Measurements from ENCODE around the gene OR2T1.

Gene OR2T1

GRCh38 chr1:248373761-248374160 is 29.1 kb upstream of the OR2T1 start:
- no peak for DNase-seq (ENCODE audit: extremely low read depth, insufficient read length)
- no peaks in the 10 kb centered on the region for H3K27me3 ChIP-seq (replicated peaks; ENCODE audit: control insufficient read depth, insufficient read depth, low read length)
- H3K36me3 ChIP-seq (ENCODE audit: control insufficient read depth, insufficient read depth, low read length): no peaks in the 10 kb centered on the region
- no peak overlapping the region for H3K4me3 ChIP-seq (replicated peaks; ENCODE audit: low read depth, low read length)
- TF ChIP-seq, protein P1, sequence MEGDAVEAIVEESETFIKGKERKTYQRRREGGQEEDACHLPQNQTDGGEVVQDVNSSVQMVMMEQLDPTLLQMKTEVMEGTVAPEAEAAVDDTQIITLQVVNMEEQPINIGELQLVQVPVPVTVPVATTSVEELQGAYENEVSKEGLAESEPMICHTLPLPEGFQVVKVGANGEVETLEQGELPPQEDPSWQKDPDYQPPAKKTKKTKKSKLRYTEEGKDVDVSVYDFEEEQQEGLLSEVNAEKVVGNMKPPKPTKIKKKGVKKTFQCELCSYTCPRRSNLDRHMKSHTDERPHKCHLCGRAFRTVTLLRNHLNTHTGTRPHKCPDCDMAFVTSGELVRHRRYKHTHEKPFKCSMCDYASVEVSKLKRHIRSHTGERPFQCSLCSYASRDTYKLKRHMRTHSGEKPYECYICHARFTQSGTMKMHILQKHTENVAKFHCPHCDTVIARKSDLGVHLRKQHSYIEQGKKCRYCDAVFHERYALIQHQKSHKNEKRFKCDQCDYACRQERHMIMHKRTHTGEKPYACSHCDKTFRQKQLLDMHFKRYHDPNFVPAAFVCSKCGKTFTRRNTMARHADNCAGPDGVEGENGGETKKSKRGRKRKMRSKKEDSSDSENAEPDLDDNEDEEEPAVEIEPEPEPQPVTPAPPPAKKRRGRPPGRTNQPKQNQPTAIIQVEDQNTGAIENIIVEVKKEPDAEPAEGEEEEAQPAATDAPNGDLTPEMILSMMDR (IDR thresholded peaks at IDR 0.05; ENCODE audit: insufficient read depth, low read length, poor library complexity, severe bottlenecking): no peak

DNA sequence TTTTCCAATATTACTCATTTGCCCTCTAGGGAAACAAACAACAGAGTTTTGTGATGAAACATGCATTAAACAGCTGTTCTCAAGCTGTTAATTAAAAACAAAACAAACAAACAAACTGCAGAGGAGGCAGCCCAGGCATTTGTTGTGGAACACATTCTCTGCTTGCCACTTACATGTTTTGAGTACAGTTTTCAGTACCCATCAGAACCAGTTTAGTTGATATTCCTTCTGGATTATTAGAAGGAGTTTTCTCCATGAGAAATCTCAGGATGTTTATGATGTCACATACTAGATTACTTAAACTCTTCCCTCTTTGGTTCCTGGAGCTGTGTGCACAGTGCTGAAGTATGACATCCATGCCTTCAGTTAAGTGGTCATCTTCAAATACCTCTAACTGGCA is 27.4 kb upstream of the OR2T1 start, which contains the start of gene OR2T6:
Gene OR2T6, plus strand, starts transcription at position 301 of the 400 bp plus-strand sequence. CDS start 11,863 bp downstream, outside the sequence.
- TF ChIP-seq, protein P1 (IDR thresholded peaks at IDR 0.05; ENCODE audit: insufficient read depth, low read length, poor library complexity, severe bottlenecking): no peak
- Histone ChIP-seq H3K4me3 (replicated peaks; ENCODE audit: low read depth, low read length) (no peak within 1 kb of the TSS), H3K36me3 (ENCODE audit: control insufficient read depth, insufficient read depth, low read length) (no peaks in the 10 kb centered on the region), H3K27me3 (replicated peaks; ENCODE audit: control insufficient read depth, insufficient read depth, low read length) (no peaks in the 10 kb centered on the region)
- DNase-seq (ENCODE audit: extremely low read depth, insufficient read length): no peak

- DNase-seq (ENCODE audit: extremely low read depth, insufficient read length): no peak
- TF ChIP-seq, protein P1 (IDR thresholded peaks at IDR 0.05; ENCODE audit: insufficient read depth, low read length, poor library complexity, severe bottlenecking): no peak
- Histone ChIP-seq H3K36me3 (ENCODE audit: control insufficient read depth, insufficient read depth, low read length) (no peaks in the 10 kb centered on the region), H3K27me3 (replicated peaks; ENCODE audit: control insufficient read depth, insufficient read depth, low read length) (no peaks in the 10 kb centered on the region), H3K4me3 (replicated peaks; ENCODE audit: low read depth, low read length) (no peak overlapping the region)
Observed at GRCh38 chr1:248376916-248377315, 25.9 kb upstream of the OR2T1 start.

- H3K27me3 ChIP-seq (replicated peaks; ENCODE audit: control insufficient read depth, insufficient read depth, low read length): no peaks in the 10 kb centered on the region
- H3K4me3 ChIP-seq (replicated peaks; ENCODE audit: low read depth, low read length): no peak overlapping the region
- TF ChIP-seq, protein P1 (IDR thresholded peaks at IDR 0.05; ENCODE audit: insufficient read depth, low read length, poor library complexity, severe bottlenecking): no peak
- DNase-seq (ENCODE audit: extremely low read depth, insufficient read length): no peak
- no peaks in the 10 kb centered on the region for H3K36me3 ChIP-seq (ENCODE audit: control insufficient read depth, insufficient read depth, low read length)
Observed at GRCh38 chr1:248380854-248381253, 22.0 kb upstream of the OR2T1 start.

DNA sequence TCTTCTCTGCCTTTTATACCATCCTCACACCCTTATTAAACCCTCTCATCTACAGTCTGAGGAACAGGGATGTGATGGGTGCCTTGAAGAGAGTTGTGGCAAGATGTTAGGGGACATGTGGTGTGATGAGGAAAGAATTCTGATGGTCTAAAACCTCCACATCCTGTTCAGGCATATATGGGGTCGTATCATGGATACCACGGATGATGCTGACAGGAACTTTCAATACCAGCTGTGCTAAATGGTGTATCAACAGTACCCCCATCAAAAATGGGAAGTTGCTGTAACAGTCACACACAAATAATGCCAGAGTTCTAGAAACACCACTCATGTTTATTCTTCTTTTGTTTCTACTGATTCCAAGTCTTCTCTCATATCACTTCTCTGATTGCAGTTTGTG is 14.4 kb upstream of the OR2T1 start:
- no peaks in the 10 kb centered on the region for H3K36me3 ChIP-seq (ENCODE audit: control insufficient read depth, insufficient read depth, low read length)
- no peak for DNase-seq (ENCODE audit: extremely low read depth, insufficient read length)

More for the DNA sequence above, 14.4 kb upstream of the OR2T1 start:
- no peaks in the 10 kb centered on the region for H3K27me3 ChIP-seq (replicated peaks; ENCODE audit: control insufficient read depth, insufficient read depth, low read length)
- TF ChIP-seq, protein P1 (IDR thresholded peaks at IDR 0.05; ENCODE audit: insufficient read depth, low read length, poor library complexity, severe bottlenecking): no peak
- H3K4me3 ChIP-seq (replicated peaks; ENCODE audit: low read depth, low read length): no peak overlapping the region

All from GM06990 (cell line).